Body of pancreas (tissue), 4 donors: ENCODE results near the gene KLHL26. TPM values are rescaled to one million over a fixed set of nuclear protein-coding genes. Genes with fewer than 3 reads are reported as not detected.
A peak's percentile ranks its signal among the peaks of the same experiment; 100 is the strongest.
"Not testable (repeated sequence)": the region's sequence is repeated elsewhere in the genome, so short reads cannot be mapped to it uniquely, and the experiment has no call there.

Experiments
- ATAC-seq: fragments of 150-250 bp; one replicate; pipeline ENCODE4 v1.9.1; 2016
- DNase-seq, 4 donors: peaks; one replicate each; pipeline ENCODE4 v3.0.0-alpha.2; 2019
- H3K27ac ChIP-seq, 4 donors: fragments of 200-600 bp; sonication (generic); 1 replicate in 3 of 4; 2 replicates in 1 of 4; pipeline versions ENCODE4 v1.5.1 to v1.6.1; 2016 to 2019; ENCODE audit warnings: mild to moderate bottlenecking in 1 of 4, mixed read lengths in 1 of 4, moderate library complexity in 1 of 4
- H3K27me3 ChIP-seq, 2 donors: fragments of 200-600 bp; sonication (generic); one replicate each; pipeline ENCODE4 v1.6.0; 2016; ENCODE audit warnings: mild to moderate bottlenecking in 1 of 2
- H3K36me3 ChIP-seq, 2 donors: fragments of 200-600 bp; sonication (generic); replicated peaks in 1 of 2; 2 replicates each; pipeline ENCODE4 v1.5.1; 2016; ENCODE audit warnings: low read depth in 2 of 2; ENCODE audit not compliant: insufficient read depth in 1 of 2
- H3K4me1 ChIP-seq: fragments of 200-600 bp; sonication (generic); one replicate; pipeline ENCODE4 v1.6.0; 2016
- H3K4me3 ChIP-seq, 2 donors: fragments of 200-600 bp; sonication (generic); 1 replicate in 1 of 2; 2 replicates in 1 of 2; pipeline ENCODE4 v1.5.1; 2016 to 2019
- H3K9me3 ChIP-seq, 3 donors: fragments of 200-600 bp; sonication (generic); 1 replicate in 2 of 3; 2 replicates in 1 of 3; pipeline ENCODE4 v1.5.1; 2016
- POLR2A ChIP-seq, 3 donors: fragments of 450-650 bp; IDR thresholded peaks; one replicate each; pipeline ENCODE4 v1.6.1; 2016; ENCODE audit warnings: antibody characterized with exemption in 3 of 3, mild to moderate bottlenecking in 2 of 3
- WGBS, 2 donors: methylation state at CpG; one replicate each; pipeline ENCODE4 v1.1.5; 2017; 5-methylcytosine and 5-hydroxymethylcytosine counted together
- intact Hi-C: fragments of 100-400 bp; cut with DNase I; formaldehyde crosslinking; loops from one replicate; pipeline ENCODE4 v1.15.1; 2023
- total RNA-seq, 2 donors: library from RNA; depleted of rRNA; stranded (reverse); fragments of >200 nt; gene quantifications; one replicate each; pipeline ENCODE4 v1.1.0, GENCODE V29; 2016
- TF ChIP-seq, protein P1 (sequence below), 7 experiments: fragments of 450-650 bp in 4 of 7; fragments of 200-600 bp in 3 of 7; sonication (generic) in 3 of 7; IDR thresholded peaks; one replicate each; pipeline ENCODE4 v1.5.1; 2016 to 2019; ENCODE audit warnings: antibody characterized with exemption in 7 of 7

The KLHL26 gene
- total RNA-seq, 2 donors from 2014 or later = 3.6 to 8.9 TPM

DNA sequence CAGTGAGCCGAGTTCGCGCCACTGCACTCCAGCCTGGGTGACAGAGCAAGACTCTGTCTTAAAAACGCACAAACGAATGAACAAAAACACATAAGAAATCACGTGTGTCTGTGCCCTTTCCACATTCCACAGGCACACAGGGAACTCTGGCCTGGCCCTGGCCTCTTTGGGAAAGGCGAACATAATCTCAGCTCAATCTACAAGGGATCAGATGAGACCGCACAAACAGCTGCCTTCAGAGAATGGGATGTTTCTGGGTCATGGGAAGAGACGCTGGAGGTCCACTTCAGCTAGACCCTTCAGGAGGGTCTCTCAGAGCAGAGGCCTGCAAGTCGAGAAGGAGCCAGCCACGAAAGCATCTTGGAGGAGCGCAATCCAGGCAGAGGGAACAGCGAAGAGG lies 40.3 kb downstream of the KLHL26 start:
- H3K4me3 ChIP-seq = no peak overlapping the region
- DNase-seq = no peak
- WGBS, 2 donors = 65 to 66% methylated on average over 8 to 13 of the region's 13 CpGs
- intact Hi-C loops = no loop called here
- no peaks in the 10 kb centered on the region for H3K4me1 ChIP-seq
- no peak for ATAC-seq
- H3K27ac ChIP-seq = no peak overlapping the region
- no peaks in the 10 kb centered on the region for H3K9me3 ChIP-seq
- no peaks in the 10 kb centered on the region for H3K27me3 ChIP-seq
- H3K36me3 ChIP-seq = no peaks in the 10 kb centered on the region
- TF ChIP-seq, protein P1, sequence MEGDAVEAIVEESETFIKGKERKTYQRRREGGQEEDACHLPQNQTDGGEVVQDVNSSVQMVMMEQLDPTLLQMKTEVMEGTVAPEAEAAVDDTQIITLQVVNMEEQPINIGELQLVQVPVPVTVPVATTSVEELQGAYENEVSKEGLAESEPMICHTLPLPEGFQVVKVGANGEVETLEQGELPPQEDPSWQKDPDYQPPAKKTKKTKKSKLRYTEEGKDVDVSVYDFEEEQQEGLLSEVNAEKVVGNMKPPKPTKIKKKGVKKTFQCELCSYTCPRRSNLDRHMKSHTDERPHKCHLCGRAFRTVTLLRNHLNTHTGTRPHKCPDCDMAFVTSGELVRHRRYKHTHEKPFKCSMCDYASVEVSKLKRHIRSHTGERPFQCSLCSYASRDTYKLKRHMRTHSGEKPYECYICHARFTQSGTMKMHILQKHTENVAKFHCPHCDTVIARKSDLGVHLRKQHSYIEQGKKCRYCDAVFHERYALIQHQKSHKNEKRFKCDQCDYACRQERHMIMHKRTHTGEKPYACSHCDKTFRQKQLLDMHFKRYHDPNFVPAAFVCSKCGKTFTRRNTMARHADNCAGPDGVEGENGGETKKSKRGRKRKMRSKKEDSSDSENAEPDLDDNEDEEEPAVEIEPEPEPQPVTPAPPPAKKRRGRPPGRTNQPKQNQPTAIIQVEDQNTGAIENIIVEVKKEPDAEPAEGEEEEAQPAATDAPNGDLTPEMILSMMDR (IDR thresholded peaks at IDR 0.05) = no peak
- TF ChIP-seq POLR2A (IDR thresholded peaks at IDR 0.05) = no peak

DNA sequence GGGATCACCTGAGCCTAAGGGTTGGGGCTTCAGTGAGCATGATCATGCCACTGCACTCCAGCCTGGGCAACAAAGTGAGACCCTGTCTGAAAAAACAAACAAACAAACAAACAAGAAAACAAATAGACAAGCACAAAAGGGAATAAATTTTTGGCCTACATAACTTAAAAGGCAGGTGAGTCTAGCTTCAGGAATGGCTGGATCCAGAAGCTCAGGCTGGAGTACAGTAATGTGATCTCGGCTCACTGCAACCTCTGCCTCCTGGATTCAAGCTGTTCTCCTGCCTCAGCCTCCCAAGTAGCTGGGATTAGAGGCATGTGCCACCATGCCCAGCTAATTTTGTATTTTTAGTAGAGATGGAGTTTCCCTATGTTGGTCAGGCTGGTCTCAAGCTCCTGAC lies 43.3 kb downstream of the KLHL26 start:
- H3K4me3 ChIP-seq, H3K36me3 ChIP-seq, DNase-seq, H3K9me3 ChIP-seq, intact Hi-C loops, H3K27me3 ChIP-seq, ATAC-seq, H3K27ac ChIP-seq: not testable (repeated sequence)
- 90 to 100% methylated on average over 1 of the region's 1 CpG for WGBS, 2 donors
- peaks cover 17% of the 10 kb centered on the region for H3K4me1 ChIP-seq

DNA sequence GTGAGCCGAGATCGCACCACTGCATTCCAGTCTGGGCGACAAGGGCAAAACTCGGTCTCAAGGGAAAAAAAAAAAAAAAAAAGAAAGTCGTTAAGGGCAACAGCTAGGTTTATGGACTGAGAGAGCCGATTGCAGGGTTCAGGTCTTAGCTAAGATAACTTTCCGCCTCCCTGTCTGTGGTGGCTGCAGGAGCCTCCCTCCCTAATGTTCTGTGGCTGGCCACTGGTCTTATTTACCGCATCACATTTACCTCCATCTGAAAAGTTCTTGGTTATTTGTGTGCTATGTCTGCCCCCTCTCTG lies 45.9 kb downstream of the KLHL26 start:
- ATAC-seq = no peak
- no peaks in the 10 kb centered on the region for H3K9me3 ChIP-seq
- 21 to 43% methylated on average over 8 of the region's 8 CpGs for WGBS, 2 donors
- H3K36me3 ChIP-seq = no peaks in the 10 kb centered on the region
- no peak for DNase-seq
- peak overlapping the region in 2 of 4 donors; percentile 80 to 84 for H3K27ac ChIP-seq
- H3K4me3 ChIP-seq = no peak overlapping the region
- no peaks in the 10 kb centered on the region for H3K27me3 ChIP-seq
- peaks cover 17% of the 10 kb centered on the region for H3K4me1 ChIP-seq
- intact Hi-C loops = no loop called here
- TF ChIP-seq, protein P1 (IDR thresholded peaks at IDR 0.05) = no peak
- TF ChIP-seq POLR2A (IDR thresholded peaks at IDR 0.05) = no peak

DNA sequence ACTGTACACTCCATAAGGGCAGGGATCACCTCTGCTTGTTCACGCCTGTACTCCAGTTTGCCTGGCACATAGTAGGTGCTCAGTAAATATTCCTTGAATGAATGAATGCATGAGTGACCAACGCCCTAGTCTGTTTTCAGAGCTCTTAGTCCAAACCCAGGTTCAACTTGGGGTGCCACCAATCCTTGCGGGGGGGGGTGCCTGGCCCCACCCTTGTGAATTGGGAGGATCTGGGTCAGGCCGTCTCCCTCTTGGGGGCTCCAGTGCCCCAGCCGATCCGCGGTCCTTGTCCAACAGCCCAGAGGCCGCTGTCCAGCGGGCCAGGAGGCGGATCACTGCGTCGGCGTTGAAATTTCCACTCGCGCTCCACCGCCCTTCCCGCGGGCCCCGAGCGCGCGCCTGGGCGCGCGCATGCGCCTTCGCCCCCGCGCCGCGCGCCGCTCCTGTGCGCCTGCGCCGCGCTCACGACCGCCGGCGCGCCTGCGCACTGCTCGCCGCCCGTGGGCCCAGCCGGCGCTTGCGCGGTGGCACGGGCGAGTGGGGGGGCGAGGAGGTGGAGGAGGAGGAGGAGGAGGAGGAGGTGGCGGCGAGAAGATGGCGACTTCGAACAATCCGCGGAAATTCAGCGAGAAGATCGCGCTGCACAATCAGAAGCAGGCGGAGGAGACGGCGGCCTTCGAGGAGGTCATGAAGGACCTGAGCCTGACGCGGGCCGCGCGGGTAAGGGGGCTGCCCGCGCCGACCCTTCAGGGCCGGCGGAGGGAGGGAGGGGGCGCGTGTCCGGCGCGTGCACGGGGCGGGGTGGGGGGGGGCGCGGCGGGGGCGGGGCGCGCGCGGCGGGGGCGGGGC lies 46.5 kb downstream of the KLHL26 start, which contains the start of gene CRTC1:
CRTC1 (plus strand) TSS at position 572 of the 849 bp plus-strand sequence; CDS start at position 595, 23 bp downstream.
- TF ChIP-seq, protein P1 (IDR thresholded peaks at IDR 0.05) = peak in 1 of 7 experiments; percentile 15
- peak; percentile 2 to 77 (median 61) for TF ChIP-seq POLR2A (IDR thresholded peaks at IDR 0.05)
- Histone ChIP-seq H3K27me3 (no peaks in the 10 kb centered on the region), H3K4me3 (peak within 1 kb of the TSS in 1 of 2 donors; percentile 32), H3K9me3 (no peaks in the 10 kb centered on the region), H3K27ac (peak within 1 kb of the TSS; percentile 56 to 84 (median 72)), H3K36me3 (no peaks in the 10 kb centered on the region), H3K4me1 (peaks cover 17% of the 10 kb centered on the region)
- peak; percentile 87 to 93 (median 90) for DNase-seq
- WGBS, 2 donors = 1 to 10% methylated on average over 7 to 62 of the region's 93 CpGs
- intact Hi-C loops = no loop called here
- peak; percentile 96 for ATAC-seq

DNA sequence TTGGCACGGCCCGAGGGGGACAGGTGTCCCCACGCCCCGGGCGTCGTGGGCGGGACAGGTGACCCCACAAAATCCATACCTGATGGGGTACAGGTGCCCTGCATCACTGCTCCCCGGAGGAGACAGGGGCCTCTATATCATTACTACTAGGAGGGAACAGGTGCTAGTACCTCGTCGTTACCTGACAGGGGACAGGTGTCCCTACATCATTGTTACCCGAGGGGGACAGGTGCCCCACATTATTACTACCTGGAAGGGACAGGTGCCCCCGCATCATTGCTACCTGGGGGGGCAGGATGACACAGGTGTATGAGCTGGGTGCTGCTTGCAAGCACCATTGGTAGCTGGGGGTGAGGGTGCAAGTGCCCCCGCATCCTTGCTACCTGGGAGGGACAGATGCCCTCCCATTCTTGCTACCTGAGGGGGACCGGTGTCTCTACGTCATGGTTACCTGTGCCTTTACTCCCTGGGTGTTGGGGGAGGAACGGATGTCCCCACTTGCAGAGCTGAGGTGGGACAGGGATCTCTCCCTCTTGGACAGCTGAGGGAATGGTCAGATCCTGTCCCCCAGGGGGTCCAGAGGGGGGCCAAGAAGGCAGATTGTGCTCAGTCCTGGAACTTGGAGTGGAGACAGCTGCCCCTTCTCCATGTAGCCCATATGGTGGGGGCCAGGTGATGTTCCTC lies 47.3 kb downstream of the KLHL26 start:
- no peaks in the 10 kb centered on the region for H3K27me3 ChIP-seq
- ATAC-seq (peak; percentile 8), DNase-seq (no peak)
- H3K27ac ChIP-seq = peak overlapping the region in 1 of 4 donors; percentile 56
- H3K4me1 ChIP-seq = peaks cover 17% of the 10 kb centered on the region
- WGBS, 2 donors = 6% methylated on average over 13 of the region's 16 CpGs; no CpG with 5 or more reads in 1 of the 2 donors
- no peaks in the 10 kb centered on the region for H3K36me3 ChIP-seq
- intact Hi-C loops = no loop called here
- no peaks in the 10 kb centered on the region for H3K9me3 ChIP-seq
- H3K4me3 ChIP-seq = peak overlapping the region in 1 of 2 donors; percentile 32
- TF ChIP-seq, protein P1 (IDR thresholded peaks at IDR 0.05) = no peak
- TF ChIP-seq POLR2A (IDR thresholded peaks at IDR 0.05) = no peak
